NCI-H460 (cell line): ENCODE measurements around the gene KHDRBS2. TPM values are rescaled to one million over a fixed set of nuclear protein-coding genes. Genes with fewer than 3 reads are reported as not detected.
A peak's percentile ranks its signal among the peaks of the same experiment; 100 is the strongest.
"Not testable (repeated sequence)": the region's sequence is repeated elsewhere in the genome, so short reads cannot be mapped to it uniquely, and the experiment has no call there.

Experiments
- DNase-seq: peaks from one replicate; pipeline ENCODE4 v3.0.0-alpha.2; 2016; ENCODE audit warnings: low read depth; ENCODE audit errors: extremely low read depth
- total RNA-seq: library from RNA; depleted of rRNA; stranded (reverse); fragments of >200 nt; shearing (Covaris generic); gene quantifications from 2 replicates; pipeline ENCODE4 v1.2.3, GENCODE V29; 2014

Gene KHDRBS2
- total RNA-seq, 1 experiment from 2014 or later = not detected

GRCh38 chr6:61886608-61887259 is 399.3 kb downstream of the KHDRBS2 start:
- no peak for DNase-seq

DNA sequence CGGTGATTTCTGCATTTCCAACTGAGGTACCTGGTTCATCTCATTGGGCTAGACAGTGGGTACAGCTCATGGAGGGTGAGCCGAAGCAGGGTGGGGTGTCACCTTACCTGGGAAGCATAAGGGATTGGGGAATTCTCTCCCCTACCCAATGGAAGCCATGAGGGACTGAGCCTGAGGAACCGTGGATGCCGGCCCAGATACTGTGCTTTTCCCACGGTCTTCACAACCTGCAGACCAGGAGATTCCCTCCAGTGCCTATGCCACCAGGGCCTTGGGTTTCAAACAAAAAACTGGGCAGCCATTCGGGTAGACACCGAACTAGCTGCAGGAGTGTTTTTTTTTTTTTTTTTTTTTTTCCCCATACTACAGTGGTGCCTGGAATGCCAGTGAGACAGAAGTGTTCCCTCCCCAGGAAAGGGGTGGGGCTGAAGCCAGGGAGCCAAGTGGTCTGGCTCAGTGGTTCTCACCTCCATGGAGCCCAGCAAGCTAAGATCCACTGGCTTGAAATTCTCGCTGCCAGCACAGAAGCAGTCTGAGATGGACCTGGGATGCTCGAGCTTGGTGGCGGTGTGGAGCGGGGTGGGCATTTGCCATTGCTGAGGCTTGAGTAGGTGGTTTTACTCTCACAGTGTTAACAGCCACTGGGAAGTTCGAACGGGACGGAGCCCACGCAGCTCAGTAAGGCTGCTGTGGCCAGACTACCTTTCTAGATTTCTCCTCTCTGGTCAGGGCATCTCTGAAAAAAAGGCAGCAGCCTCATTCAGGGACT is 416.2 kb downstream of the KHDRBS2 start:
- DNase-seq = no peak

- no peak for DNase-seq
Observed at GRCh38 chr6:61868507-61869080, 417.4 kb downstream of the KHDRBS2 start.

GRCh38 chr6:61867635-61868034 is 418.4 kb downstream of the KHDRBS2 start:
- DNase-seq = no peak

- DNase-seq = no peak
Observed at GRCh38 chr6:61857541-61857940, 428.5 kb downstream of the KHDRBS2 start.

- no peak for DNase-seq
Observed at GRCh38 chr6:61841958-61842357, 444.1 kb downstream of the KHDRBS2 start.

- DNase-seq = no peak
Observed at GRCh38 chr6:61835237-61835636, 450.8 kb downstream of the KHDRBS2 start.

DNA sequence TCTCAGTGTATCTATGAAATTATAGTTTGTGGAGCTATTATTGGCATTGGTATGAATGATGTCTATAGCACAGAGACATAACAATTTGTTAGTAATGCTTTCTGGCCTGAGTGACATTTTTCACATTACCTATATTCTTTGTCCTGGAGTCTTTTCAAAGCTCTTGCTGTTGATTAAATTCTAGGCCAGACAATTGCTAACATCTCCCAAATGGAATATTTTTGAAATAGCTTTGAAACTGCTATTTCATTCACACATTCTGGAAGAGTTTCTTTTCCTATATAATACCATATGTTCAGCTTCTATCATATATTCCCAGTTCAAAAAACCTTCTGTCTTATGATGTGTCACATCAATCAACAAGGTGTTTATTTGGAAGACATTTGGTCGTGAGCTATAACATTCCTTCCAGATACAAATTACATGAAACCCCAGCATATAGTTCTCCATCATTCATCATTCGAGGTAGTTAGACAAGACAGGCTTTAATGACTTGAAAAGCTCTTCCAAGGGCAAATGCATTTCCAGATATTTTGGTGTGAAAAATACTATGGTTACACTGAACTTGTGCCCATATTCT is 452.8 kb downstream of the KHDRBS2 start:
- no peak for DNase-seq

GRCh38 chr6:61817716-61818115 is 468.3 kb downstream of the KHDRBS2 start:
- no peak for DNase-seq

DNA sequence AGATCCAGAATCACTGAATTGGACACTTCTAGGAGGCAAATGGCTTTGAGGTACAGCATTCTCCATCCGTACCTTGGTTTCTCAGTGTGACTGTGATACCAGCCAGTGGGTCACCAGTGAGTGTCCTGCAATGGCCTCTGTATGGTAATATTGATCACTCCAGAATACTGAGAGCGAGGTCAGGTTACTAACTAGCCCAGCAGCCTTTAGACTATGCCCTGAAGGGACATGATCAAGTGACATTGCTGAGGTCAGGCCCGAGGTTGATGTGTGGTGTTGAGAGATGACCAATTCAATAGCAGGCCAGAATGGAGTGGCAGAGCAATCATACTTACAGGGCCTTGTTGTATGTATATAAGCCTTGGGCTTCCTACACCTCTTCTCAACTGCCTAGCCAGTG is 476.0 kb downstream of the KHDRBS2 start:
- no peak for DNase-seq

DNA sequence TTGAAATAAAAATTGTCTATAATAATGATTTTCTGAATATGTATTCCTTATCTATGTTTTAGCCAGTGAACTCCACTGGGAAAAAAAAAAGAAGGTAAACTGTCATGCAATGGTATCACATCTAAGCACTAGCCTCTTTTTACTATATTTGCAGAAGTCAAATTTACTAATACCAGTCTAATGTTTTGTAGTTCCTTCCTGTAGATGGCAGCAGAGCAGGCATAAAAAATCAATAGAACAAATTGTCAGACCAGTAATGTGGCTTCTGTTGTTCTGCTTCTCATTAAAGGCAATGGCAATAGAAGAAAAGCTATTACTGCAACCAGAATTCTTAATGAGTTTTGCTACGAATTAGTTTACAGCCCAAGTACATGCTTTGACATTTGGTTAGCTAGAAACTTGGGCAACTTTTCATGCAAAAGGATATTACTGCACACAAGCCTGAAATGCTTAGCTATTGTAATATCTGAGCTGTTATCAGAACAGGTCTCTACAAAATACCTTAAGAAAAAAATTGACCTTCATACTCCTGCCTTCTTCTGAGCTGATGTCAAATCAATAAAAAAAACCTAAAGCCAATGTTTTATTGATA is 476.9 kb downstream of the KHDRBS2 start:
- peak; percentile 3 for DNase-seq

- DNase-seq = no peak
Observed at GRCh38 chr6:61787998-61788397, 498.0 kb downstream of the KHDRBS2 start.

DNA sequence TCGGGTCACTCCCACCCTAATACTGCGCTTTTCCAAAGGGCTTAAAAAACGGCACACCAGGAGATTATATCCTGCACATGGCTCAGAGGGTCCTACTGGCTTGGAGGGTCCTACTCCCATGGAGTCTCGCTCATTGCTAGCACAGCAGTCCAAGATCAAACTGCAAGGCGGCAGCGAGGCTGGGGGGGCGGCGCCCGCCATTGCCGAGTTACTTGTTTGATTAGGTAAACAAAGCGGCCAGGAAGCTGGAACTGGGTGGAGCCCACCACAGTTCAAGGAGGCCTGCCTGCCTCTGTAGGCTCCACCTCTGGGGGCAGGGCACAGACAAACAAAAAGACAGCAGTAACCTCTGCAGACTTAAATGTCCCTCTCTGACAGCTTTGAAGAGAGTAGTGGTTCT is 516.6 kb downstream of the KHDRBS2 start:
- DNase-seq = not testable (repeated sequence)

DNA sequence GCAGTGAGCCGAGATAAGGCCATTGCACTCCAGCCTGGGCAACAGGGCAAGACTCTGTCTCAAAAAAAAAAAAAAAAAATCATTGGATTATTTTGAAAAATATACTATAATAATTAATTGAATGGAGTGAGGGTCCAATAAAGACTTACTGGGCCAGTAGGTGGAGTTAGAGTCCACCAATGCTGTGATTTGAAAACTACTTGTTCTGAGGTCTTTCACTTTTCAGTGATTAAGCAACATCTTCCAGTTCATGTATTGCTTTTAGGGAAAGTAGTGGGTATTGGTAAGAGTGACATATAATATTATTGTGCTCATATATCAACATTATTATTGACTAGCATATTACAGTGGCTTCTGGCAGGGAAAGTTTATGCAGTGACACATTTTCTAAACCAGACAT is 530.3 kb downstream of the KHDRBS2 start:
- DNase-seq = no peak

DNA sequence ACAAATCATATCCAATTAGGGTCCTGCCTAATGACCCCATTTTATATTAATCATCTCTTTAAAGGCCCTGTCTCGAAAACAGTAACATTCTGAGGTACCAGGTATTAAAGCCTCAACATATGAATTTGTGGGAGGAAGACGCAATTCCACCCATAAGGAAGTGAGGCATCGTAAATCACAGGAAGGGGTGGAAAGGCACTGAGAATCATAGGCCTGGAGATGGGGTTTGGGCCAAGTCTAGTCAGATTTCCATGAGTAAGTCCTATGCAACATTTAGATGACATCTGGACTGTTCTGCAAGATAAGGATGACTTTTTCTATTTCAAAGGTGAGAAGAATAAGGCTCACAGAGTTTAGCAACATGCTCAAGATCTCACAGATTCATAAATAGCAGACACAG is 534.0 kb downstream of the KHDRBS2 start:
- DNase-seq = no peak

DNA sequence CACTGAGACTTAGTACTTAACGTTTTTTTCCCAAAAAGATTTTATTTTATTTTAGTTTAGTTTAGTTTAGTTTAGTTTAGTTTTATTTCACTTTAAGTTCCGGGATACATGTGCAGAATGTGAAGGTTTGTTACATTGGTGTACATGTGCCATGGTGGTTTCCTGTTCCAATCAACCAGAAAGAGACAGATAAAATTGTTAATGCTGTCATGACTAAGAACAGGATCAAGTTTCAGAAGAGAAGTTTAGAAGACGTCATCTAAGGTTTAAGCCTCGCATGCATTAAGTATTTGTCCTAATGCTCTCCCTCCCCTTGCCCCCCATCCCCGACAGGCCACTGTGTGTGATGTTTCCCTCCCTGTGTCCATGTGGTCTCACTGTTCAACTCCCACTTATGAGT is 540.0 kb downstream of the KHDRBS2 start:
- DNase-seq = no peak

GRCh38 chr6:61711849-61712248 is 574.2 kb downstream of the KHDRBS2 start:
- peak; percentile 0 for DNase-seq

GRCh38 chr6:61688165-61688564 is 597.9 kb downstream of the KHDRBS2 start:
- DNase-seq = no peak

DNA sequence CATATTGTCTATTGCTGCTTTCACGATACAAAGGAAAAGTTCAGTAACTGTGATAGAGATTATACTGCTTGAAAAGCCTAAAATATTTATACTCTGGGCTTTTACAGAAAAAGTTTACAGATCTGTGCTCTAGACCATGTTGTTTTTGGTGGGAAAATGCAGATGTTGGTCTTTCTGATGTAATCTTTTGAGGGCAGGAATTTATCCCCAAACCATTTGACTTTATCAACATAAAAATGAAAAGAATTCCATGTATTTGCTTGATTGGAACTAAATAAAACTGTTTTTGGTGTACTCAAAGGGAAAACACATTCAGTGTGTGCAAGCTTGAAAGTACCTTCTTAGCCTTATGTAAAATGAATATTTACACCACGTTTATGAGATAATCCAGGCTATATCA is 603.5 kb downstream of the KHDRBS2 start:
- no peak for DNase-seq

GRCh38 chr6:61679625-61680024 is 606.4 kb downstream of the KHDRBS2 start:
- no peak for DNase-seq

- no peak for DNase-seq
Observed at GRCh38 chr6:61675734-61676133, 610.3 kb downstream of the KHDRBS2 start.
